ENCODE measurements around the gene CIPC.

DNA sequence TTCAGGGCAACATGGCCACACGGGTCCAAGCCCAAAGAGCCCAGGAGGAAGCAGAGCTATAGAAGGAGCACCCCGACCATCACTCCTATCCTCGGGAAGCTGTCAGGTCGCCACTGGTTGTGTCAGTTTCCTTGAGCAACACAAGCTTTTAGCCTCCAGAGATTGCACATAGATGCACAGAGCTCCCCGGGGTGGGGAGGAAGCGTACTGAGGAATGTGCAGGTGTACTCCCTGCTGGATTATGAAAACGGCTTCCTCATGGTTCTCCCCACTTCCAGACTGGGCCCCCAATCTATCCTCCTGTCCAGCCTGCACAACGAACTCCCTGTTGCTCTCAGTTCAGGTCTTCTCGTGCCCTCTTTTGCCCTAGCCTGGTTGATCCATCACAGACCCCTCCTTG, 39.3 kb upstream of the CIPC start:
- TF ChIP-seq POLR2AphosphoS5 (IDR thresholded peaks at IDR 0.05; ENCODE audit: borderline replicate concordance, low read depth, low read length) (no peak), EZH2 (IDR thresholded peaks at IDR 0.05) (no peak)
